H1 (cell line): ENCODE data around the gene TTC38. TPM values are rescaled to one million over a fixed set of nuclear protein-coding genes. Genes with fewer than 3 reads are reported as not detected.

ENCODE experiments used
- CTCF ChIA-PET: fragments of 300-600 bp; sonication (Branson Sonifier 250); formaldehyde crosslinking; loops from one replicate; lab custom pipeline; 2021; ENCODE audit not compliant: partially characterized antibody; lab: Charles Lee
- POLR2A ChIA-PET: fragments of 300-600 bp; sonication (Branson Sonifier 250); formaldehyde crosslinking; loops from one replicate; lab custom pipeline; 2021; ENCODE audit warnings: inconsistent platforms; ENCODE audit not compliant: partially characterized antibody; lab: Charles Lee
- DNase-seq, 2 experiments: peaks; one replicate each; pipeline versions ENCODE4 v3.0.0 to v3.0.0-alpha.2; 2010 to 2022; ENCODE audit warnings: low spot score in 2 of 2, low read depth in 1 of 2, mixed read lengths in 1 of 2
- FAIRE-seq: peaks from 2 replicates; lab custom pipeline; 2011; peaks lifted over from hg19 to GRCh38; lab: Jason Lieb, UNC
- H2AFZ ChIP-seq: 2 replicates; pipeline ENCODE4 v1.8.1; 2012; ENCODE audit warnings: low read length, inconsistent platforms
- H2AK5ac ChIP-seq: 2 replicates; pipeline ENCODE4 v1.6.1; 2013; ENCODE audit warnings: low read depth, low read length
- H2BK120ac ChIP-seq: replicated peaks from 2 replicates; pipeline ENCODE3; 2013; ENCODE audit warnings: low read depth, low read length, inconsistent platforms
- H2BK12ac ChIP-seq: 2 replicates; pipeline ENCODE4 v1.6.1; 2013; ENCODE audit warnings: low read depth, low read length
- H2BK15ac ChIP-seq: 2 replicates; pipeline ENCODE4 v1.6.1; 2013; ENCODE audit warnings: low read length
- H2BK20ac ChIP-seq: 2 replicates; pipeline ENCODE4 v1.6.1; 2013; ENCODE audit warnings: low read length
- H2BK5ac ChIP-seq: 2 replicates; pipeline ENCODE4 v1.6.1; 2013; ENCODE audit warnings: low read depth, low read length
- H3K14ac ChIP-seq: 2 replicates; pipeline ENCODE4 v1.6.1; 2013; ENCODE audit warnings: inconsistent platforms; ENCODE audit not compliant: insufficient read length
- H3K18ac ChIP-seq: 2 replicates; pipeline ENCODE4 v1.6.1; 2013; ENCODE audit warnings: low read length; ENCODE audit errors: extremely low read depth
- H3K23ac ChIP-seq: 2 replicates; pipeline ENCODE4 v1.6.1; 2013; ENCODE audit warnings: inconsistent platforms; ENCODE audit not compliant: insufficient read length
- H3K23me2 ChIP-seq: 2 replicates; pipeline ENCODE4 v1.6.1; 2013; ENCODE audit warnings: low read depth, low read length
- H3K27ac ChIP-seq: 2 replicates; pipeline ENCODE4 v1.6.1; 2011; ENCODE audit warnings: low read depth, low read length, inconsistent platforms
- H3K27me3 ChIP-seq, 4 experiments: replicated peaks in 1 of 4; 1 replicate in 1 of 4; 2 replicates in 3 of 4; pipeline versions ENCODE4 v1.6.1 to v1.8.1; 2011 to 2013; ENCODE audit warnings: low read length in 3 of 4, mild to moderate bottlenecking in 3 of 4, inconsistent platforms in 2 of 4, mixed read lengths in 2 of 4, moderate library complexity in 1 of 4; ENCODE audit not compliant: control insufficient read depth in 3 of 4, insufficient read depth in 3 of 4; ENCODE audit errors: extremely low read depth in 1 of 4
- H3K36me3 ChIP-seq, 4 experiments: 2 replicates each; pipeline versions ENCODE4 v1.6.1 to v1.8.1; 2011 to 2013; ENCODE audit warnings: mild to moderate bottlenecking in 4 of 4, low read length in 3 of 4, moderate library complexity in 2 of 4, control low read depth in 1 of 4, inconsistent platforms in 1 of 4; ENCODE audit not compliant: insufficient read depth in 4 of 4, control insufficient read depth in 2 of 4
- H3K4ac ChIP-seq: replicated peaks from 2 replicates; pipeline ENCODE3; 2013; ENCODE audit warnings: low read length, low read depth, mixed read lengths, inconsistent platforms; ENCODE audit not compliant: insufficient read length
- H3K4me1 ChIP-seq, 4 experiments: replicated peaks in 1 of 4; 1 replicate in 1 of 4; 2 replicates in 3 of 4; pipeline versions ENCODE4 v1.6.1 to v1.8.1; 2011 to 2013; ENCODE audit warnings: low read length in 3 of 4, inconsistent platforms in 2 of 4, mixed read lengths in 1 of 4; ENCODE audit not compliant: insufficient read depth in 4 of 4, control insufficient read depth in 3 of 4
- H3K4me2 ChIP-seq, 2 experiments: 2 replicates each; pipeline versions ENCODE4 v1.6.1 to v1.8.1; 2011 to 2013; ENCODE audit warnings: low read depth in 2 of 2, low read length in 2 of 2, control low read depth in 1 of 2, inconsistent platforms in 1 of 2, mild to moderate bottlenecking in 1 of 2; ENCODE audit not compliant: insufficient read depth in 1 of 2
- H3K4me3 ChIP-seq, 4 experiments: fragments of 200-600, 300-600 bp in 1 of 4; sonication (generic), shearing (Covaris generic), sonication (Bioruptor Twin) in 1 of 4; 2 replicates each; pipeline versions ENCODE4 v1.5.1 to v1.8.1; 2011 to 2016; ENCODE audit warnings: low read length in 4 of 4, low read depth in 3 of 4, control low read depth in 2 of 4, inconsistent platforms in 2 of 4, mild to moderate bottlenecking in 2 of 4, mixed read lengths in 1 of 4, moderate library complexity in 1 of 4; ENCODE audit not compliant: insufficient read depth in 2 of 4; ENCODE audit errors: extremely low read depth in 1 of 4
- H3K56ac ChIP-seq: replicated peaks from 2 replicates; pipeline ENCODE3; 2013; ENCODE audit warnings: low read depth, mild to moderate bottlenecking, mixed read lengths, low read length, inconsistent platforms; ENCODE audit not compliant: insufficient read length
- H3K79me1 ChIP-seq: 2 replicates; pipeline ENCODE4 v1.6.1; 2013; ENCODE audit warnings: low read depth, low read length, control low read depth
- H3K79me2 ChIP-seq, 2 experiments: 2 replicates each; pipeline versions ENCODE4 v1.6.1 to v1.8.1; 2012 to 2013; ENCODE audit warnings: low read length in 2 of 2, mild to moderate bottlenecking in 2 of 2, inconsistent platforms in 1 of 2; ENCODE audit not compliant: insufficient read depth in 2 of 2, control insufficient read depth in 1 of 2
- H3K9ac ChIP-seq, 4 experiments: replicated peaks in 1 of 4; 1 replicate in 1 of 4; 2 replicates in 3 of 4; pipeline versions ENCODE4 v1.6.1 to v1.8.1; 2011 to 2013; ENCODE audit warnings: low read depth in 3 of 4, low read length in 3 of 4, control low read depth in 2 of 4, mild to moderate bottlenecking in 2 of 4, moderate library complexity in 2 of 4, inconsistent platforms in 1 of 4; ENCODE audit errors: extremely low read depth in 1 of 4
- H3K9me3 ChIP-seq, 2 experiments: 2 replicates each; pipeline versions ENCODE4 v1.6.1 to v1.8.1; 2012 to 2013; ENCODE audit warnings: mild to moderate bottlenecking in 2 of 2, moderate library complexity in 2 of 2, control low read depth in 1 of 2, inconsistent platforms in 1 of 2, low read depth in 1 of 2, low read length in 1 of 2, mixed read lengths in 1 of 2; ENCODE audit not compliant: insufficient read depth in 2 of 2
- H4K20me1 ChIP-seq, 2 experiments: replicated peaks in 1 of 2; 2 replicates each; pipeline versions ENCODE3 to v1.8.1; 2011 to 2013; ENCODE audit warnings: inconsistent platforms in 2 of 2, low read length in 2 of 2, mild to moderate bottlenecking in 1 of 2; ENCODE audit not compliant: insufficient read depth in 2 of 2, control insufficient read depth in 1 of 2
- H4K5ac ChIP-seq: 2 replicates; pipeline ENCODE4 v1.6.1; 2013; ENCODE audit warnings: low read length, low read depth, mixed read lengths, inconsistent platforms; ENCODE audit not compliant: insufficient read length
- H4K8ac ChIP-seq: 2 replicates; pipeline ENCODE4 v1.8.0; 2013; ENCODE audit warnings: mild to moderate bottlenecking, moderate library complexity, low read length, inconsistent platforms; ENCODE audit not compliant: insufficient read depth; ENCODE audit errors: extremely low read depth
- H4K91ac ChIP-seq: replicated peaks from 2 replicates; pipeline ENCODE3; 2013; ENCODE audit warnings: low read length, mixed read lengths, inconsistent platforms; ENCODE audit not compliant: insufficient read length
- CHD1 ChIP-seq: IDR thresholded peaks from 2 replicates; pipeline ENCODE4 v1.6.1; 2012; ENCODE audit warnings: low read depth, low read length, improper control_type of control experiment
- CTBP2 ChIP-seq: IDR thresholded peaks from 2 replicates; pipeline ENCODE4 v1.7.0; 2011; ENCODE audit warnings: borderline replicate concordance, mild to moderate bottlenecking, moderate library complexity, mixed read lengths, low read length; ENCODE audit not compliant: insufficient read depth, insufficient read length
- EGR1 ChIP-seq: IDR thresholded peaks from 2 replicates; pipeline ENCODE4 v1.6.1; 2011; ENCODE audit warnings: low read depth, low read length, borderline replicate concordance
- GABPA ChIP-seq: IDR thresholded peaks from 2 replicates; pipeline ENCODE4 v1.6.1; 2011; ENCODE audit warnings: mild to moderate bottlenecking, low read length, moderate library complexity, borderline replicate concordance; ENCODE audit not compliant: insufficient read depth
- GTF2F1 ChIP-seq: IDR thresholded peaks from 2 replicates; pipeline ENCODE4 v1.6.1; 2012; ENCODE audit warnings: low read depth, low read length, improper control_type of control experiment, borderline replicate concordance
- POLR2A ChIP-seq, 2 experiments: IDR thresholded peaks; 1 replicate in 1 of 2; 2 replicates in 1 of 2; pipeline ENCODE4 v1.6.1; 2011; ENCODE audit warnings: low read depth in 2 of 2, low read length in 2 of 2, mild to moderate bottlenecking in 2 of 2; ENCODE audit errors: control extremely low read depth in 1 of 2
- SP1 ChIP-seq: IDR thresholded peaks from 2 replicates; pipeline ENCODE4 v1.6.1; 2011; ENCODE audit warnings: low read depth, low read length
- TAF1 ChIP-seq: IDR thresholded peaks from 2 replicates; pipeline ENCODE4 v1.6.1; 2011; ENCODE audit warnings: mild to moderate bottlenecking, low read depth, low read length
- TAF7 ChIP-seq: optimal IDR thresholded peaks from 2 replicates; pipeline ENCODE3; 2011; ENCODE audit warnings: low read depth, mild to moderate bottlenecking, inconsistent platforms, low read length, moderate library complexity, borderline replicate concordance
- YY1 ChIP-seq: IDR thresholded peaks from 2 replicates; pipeline ENCODE4 v1.6.1; 2011; ENCODE audit warnings: low read depth, mild to moderate bottlenecking, low read length
- WGBS, 2 experiments: shearing (Covaris generic) in 1 of 2; methylation state at CpG; one replicate each; pipeline versions ENCODE4 v1.1.6 to v1.1.7; 2013 to 2015; ENCODE audit warnings: low lambda C conversion rate in 2 of 2, mixed read lengths in 2 of 2, inconsistent platforms in 1 of 2, low coverage in 1 of 2, missing lambda C conversion rate in 1 of 2; ENCODE audit not compliant: insufficient replicate concordance in 2 of 2, insufficient coverage in 1 of 2, insufficient read length in 1 of 2; ENCODE audit errors: extremely low coverage in 1 of 2, missing lambda C conversion rate in 1 of 2; 5-methylcytosine and 5-hydroxymethylcytosine counted together
- polyA plus RNA-seq, 7 experiments: library from polyadenylated mRNA; depleted of rRNA in 3 of 7; stranded (reverse) in 5 of 7; unstranded in 2 of 7; fragments of >200 nt in 5 of 7; fragments of 200-250 nt in 2 of 7; gene quantifications; 1 replicate in 5 of 7; 2 replicates in 1 of 7; 4 replicates in 1 of 7; pipeline versions ENCODE4 v1.2.1 to v1.2.3, GENCODE V29; 2011 to 2013; ENCODE audit warnings: missing spikeins in 2 of 7, mixed read lengths in 2 of 7
- total RNA-seq: library from RNA; stranded (reverse); fragmentation: NEBNext Ultra II Directional; extraction: Animal tissue kit (Norgen Biotek cat#: 25700); gene quantifications from 2 replicates; pipeline ENCODE4 v1.2.1, GENCODE V29; 2021
- TF ChIP-seq, protein P1 (sequence below): IDR thresholded peaks from 2 replicates; pipeline ENCODE4 v1.6.1; 2012; ENCODE audit warnings: inconsistent platforms
- TF ChIP-seq, protein P2 (sequence below): IDR thresholded peaks from 2 replicates; pipeline ENCODE4 v1.6.1; 2012; ENCODE audit warnings: inconsistent platforms

The TTC38 gene
- total and polyA plus RNA-seq, 2 of the 8 experiments (the other 6 are each of a cell fraction or from before 2014, with no cell fraction given): 25.3 to 34.8 TPM

DNA sequence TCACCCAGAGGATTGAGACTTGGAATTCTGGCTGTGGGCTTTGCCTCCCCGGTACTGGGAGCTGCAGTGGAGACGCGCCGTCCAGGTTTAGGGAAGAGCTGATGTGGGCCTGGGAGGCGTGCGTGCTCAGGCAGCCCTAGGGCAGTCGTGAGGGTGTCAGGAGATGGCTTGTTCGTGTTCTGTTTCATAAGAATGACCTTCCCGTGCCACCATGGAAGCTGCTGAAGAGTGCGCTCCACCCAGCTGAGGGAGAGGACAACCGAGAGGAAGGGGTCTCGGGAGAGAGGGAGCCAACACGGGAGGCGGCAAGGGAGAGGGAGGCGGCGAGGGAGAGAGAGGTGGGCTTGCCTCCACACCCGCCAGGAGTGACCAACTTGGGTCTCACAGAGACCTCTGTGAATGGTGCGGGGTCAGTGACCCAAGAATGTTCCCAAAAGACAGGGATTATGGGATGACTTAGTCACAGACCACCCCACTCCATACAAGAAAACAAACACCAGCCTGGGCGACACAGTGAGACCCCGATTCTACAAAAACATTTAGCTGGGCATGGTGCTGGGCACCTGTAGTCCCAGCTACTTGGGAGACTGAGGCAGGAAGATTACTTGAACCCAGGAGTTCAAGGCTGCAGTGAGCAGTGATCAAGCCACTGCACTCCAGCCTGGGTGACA, 53.0 kb downstream of the TTC38 start:
- TF ChIP-seq CHD1 (no peak), YY1 (no peak), TAF7 (no peak), GTF2F1 (no peak), EGR1 (no peak), TAF1 (no peak), SP1 (no peak), GABPA (no peak), POLR2A (IDR thresholded peaks at IDR 0.05; ENCODE audit: control extremely low read depth in 1 of 2, low read depth in 2 of 2, low read length in 2 of 2) (no peak), CTBP2 (no peak)
- TF ChIP-seq, protein P1, sequence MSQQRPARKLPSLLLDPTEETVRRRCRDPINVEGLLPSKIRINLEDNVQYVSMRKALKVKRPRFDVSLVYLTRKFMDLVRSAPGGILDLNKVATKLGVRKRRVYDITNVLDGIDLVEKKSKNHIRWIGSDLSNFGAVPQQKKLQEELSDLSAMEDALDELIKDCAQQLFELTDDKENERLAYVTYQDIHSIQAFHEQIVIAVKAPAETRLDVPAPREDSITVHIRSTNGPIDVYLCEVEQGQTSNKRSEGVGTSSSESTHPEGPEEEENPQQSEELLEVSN: no peak
- TF ChIP-seq, protein P2, sequence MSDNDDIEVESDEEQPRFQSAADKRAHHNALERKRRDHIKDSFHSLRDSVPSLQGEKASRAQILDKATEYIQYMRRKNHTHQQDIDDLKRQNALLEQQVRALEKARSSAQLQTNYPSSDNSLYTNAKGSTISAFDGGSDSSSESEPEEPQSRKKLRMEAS: no peak
- POLR2A ChIA-PET: interaction anchor here (1.1 kb wide), 1 partner anchor 24 kb away, joined by 3 read pairs; the partner anchor contains the start of gene GTSE1

More for the DNA sequence above, 53.0 kb downstream of the TTC38 start:
- Histone ChIP-seq H2BK15ac (no peak overlapping the region), H3K36me3 (peaks cover 14 to 41% (median 22%) of the 10 kb centered on the region in 4 experiments; a peak in 7 of 8 replicates), H2BK5ac (no peak overlapping the region), H3K4me2 (no peak overlapping the region), H3K27me3 (no peaks in the 10 kb centered on the region), H4K91ac (no peak overlapping the region), H3K79me1 (peaks cover 5% of the 10 kb centered on the region; the same call in 1 of the 2 replicates), H2BK120ac (no peak overlapping the region), H3K14ac (no peak overlapping the region), H2BK20ac (no peak overlapping the region), H3K4ac (no peak overlapping the region), H3K4me1 (no peaks in the 10 kb centered on the region), H4K20me1 (peaks cover 4 to 12% of the 10 kb centered on the region in 2 experiments), H3K27ac (no peak overlapping the region), H3K56ac (no peak overlapping the region), H2BK12ac (no peak overlapping the region), H2AK5ac (no peak overlapping the region), H4K8ac (no peak overlapping the region), H3K23ac (no peak overlapping the region), H3K9ac (no peak overlapping the region), H4K5ac (no peak overlapping the region), H3K79me2 (no peaks in the 10 kb centered on the region), H3K4me3 (no peak overlapping the region), H3K18ac (no peak overlapping the region), H2AFZ (no peak overlapping the region), H3K23me2 (no peaks in the 10 kb centered on the region), H3K9me3 (no peaks in the 10 kb centered on the region)
- CTCF ChIA-PET: interaction anchor here (1.3 kb wide), 1 partner anchor 199 kb away, joined by 3 read pairs; no protein-coding TSS in a partner anchor
- FAIRE-seq: no peak
- DNase-seq: no peak
- 94% methylated on average over 20 of the region's 20 CpGs; no CpG with 5 or more reads in 1 of the 2 experiments for WGBS, 2 experiments
